AG08396 (cell line): ENCODE data around the gene DPRX.

Source experiments
- DNase-seq: peaks from one replicate; pipeline ENCODE4 v3.0.0; 2012; ENCODE audit warnings: low spot score, mixed read lengths

The DPRX gene, protein sequence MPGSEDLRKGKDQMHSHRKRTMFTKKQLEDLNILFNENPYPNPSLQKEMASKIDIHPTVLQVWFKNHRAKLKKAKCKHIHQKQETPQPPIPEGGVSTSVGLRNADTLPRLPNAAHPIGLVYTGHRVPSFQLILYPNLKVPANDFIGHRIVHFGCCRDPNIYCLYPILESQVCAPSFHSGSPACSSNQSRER

DNA sequence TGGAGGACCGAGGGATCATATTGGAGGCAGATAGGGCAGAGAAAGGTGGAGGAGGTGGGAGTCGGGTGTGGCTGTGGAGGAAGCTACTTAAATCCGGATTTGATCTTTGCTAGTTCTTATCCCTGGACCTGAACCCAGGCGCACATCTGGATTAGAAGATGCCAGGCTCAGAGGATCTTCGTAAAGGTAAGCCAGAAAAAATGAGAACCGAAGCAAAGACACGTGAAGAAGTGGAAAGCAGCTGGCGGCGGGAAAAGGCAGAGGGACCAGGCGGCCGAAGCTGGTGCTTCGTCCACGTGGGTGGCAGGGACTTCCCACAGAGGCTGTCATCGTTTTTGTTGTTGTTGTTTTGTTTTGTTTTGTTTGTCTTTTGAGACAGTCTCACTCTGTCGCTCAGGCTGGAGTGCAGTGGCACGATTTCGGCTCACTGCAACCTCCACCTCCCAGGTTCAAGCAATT is at the start of gene DPRX:
DPRX (plus strand) TSS at position 51 of the 459 bp plus-strand sequence; CDS start at position 159, 108 bp downstream.
- DNase-seq, result no peak

DNA sequence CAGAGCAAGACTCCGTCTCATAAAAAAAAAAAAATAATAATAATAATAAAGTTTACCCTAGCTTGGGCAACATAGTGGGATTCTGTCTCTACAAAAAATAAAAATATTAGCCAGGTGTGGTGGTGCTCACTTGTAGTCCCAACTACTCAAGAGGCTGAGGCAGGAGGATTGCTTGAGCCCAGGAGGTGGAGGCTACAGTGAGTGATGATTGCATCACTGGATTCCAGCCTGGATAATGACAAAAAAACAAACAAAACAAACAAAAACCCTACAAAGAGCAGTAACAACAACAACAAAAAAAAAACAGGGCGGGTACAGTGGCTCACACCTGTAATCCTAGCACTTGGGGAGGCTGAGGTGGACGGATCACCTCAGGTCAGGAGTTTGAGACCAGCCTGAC is 48.6 kb upstream of the DPRX start:
- no peak for DNase-seq

DNA sequence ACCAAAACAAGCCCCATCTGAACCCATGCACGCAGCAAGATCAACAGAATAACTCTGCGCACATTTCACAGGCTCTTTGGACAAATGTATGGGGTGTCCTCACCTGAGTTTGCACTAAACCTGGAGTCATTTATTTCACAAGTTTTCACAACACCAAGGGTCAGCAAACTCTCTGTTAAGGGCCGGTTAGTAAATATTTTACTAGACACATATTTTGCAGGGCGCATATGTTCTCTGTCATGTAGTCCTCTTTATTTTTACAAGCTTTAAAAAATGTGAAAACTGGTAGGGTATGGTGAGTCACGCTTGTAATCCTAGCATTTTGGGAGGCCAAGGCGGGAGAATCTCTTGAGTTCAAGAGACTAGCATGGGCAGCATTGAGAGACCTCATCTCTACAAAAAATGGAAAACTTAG is 45.5 kb upstream of the DPRX start:
- no peak for DNase-seq

DNA sequence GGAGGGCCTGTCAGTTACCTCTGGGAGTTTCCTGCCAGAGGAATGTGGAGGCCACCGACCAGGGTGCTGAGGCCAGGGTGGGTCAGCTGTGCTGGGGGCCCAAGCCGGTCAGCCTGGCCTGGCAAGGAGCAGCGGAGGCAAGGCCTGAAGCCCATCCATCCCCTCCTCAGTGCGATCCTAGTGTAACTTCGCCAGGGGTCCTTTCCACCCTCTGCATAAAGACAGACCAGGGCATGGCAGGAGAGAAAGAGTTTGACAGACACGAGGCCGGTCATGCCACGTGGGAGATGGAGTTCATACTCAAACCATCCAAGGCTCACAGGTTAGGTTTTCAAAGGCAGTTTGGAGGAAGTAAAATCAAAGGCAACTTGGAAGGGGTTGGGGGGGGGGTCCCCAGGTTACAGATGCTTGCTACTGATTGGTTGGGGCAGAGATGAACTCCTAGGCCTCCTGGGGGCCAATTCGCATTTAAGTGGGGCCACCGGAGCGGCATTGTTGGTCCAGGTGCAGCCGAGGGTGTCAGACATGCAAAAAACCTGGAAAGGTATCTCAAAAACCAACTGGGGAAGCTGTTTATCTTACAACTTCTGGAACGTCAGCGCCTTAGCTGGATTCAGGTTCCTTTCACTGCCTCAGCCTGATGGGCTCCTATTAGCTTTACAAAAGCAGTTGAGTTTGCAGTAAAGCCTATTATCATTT is 36.8 kb upstream of the DPRX start:
- no peak for DNase-seq

DNA sequence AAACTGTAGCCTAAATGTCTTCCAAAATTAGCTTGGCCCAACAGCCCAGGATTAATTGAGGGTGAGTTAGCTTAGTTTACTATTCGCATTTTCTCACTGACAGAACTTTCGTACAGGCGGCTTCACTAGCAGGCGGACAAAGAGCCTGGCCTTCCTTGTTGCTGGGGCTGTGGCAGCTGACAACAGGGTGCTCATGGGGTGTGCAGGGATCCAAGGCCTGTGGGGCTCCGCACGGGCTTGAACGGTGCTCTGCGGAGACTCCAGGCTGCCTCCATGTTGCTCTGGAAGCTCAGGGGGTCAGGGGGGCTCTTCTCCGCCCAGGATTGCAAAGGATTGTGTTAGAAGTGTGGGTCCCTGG is 36.3 kb upstream of the DPRX start:
- DNase-seq, result no peak

DNA sequence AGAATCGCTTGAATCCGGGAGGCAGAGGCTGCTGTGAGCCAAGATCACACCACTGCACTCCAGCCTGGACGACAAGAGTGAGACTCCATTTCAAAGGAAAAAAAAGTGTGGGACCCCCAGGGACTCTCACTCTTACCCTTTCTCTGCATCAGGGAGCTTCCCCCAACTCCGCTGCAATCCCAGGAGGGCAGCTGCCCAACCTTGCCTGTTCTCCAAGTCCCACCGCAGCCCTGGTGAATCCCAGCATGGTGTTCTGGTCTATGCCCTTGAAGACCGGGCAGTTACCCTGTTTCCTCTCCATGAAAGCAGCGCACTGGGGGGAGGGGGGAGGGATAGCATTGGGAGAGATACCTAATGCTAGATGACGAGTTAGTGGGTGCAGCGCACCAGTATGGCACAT is 35.7 kb upstream of the DPRX start:
- no peak for DNase-seq

DNA sequence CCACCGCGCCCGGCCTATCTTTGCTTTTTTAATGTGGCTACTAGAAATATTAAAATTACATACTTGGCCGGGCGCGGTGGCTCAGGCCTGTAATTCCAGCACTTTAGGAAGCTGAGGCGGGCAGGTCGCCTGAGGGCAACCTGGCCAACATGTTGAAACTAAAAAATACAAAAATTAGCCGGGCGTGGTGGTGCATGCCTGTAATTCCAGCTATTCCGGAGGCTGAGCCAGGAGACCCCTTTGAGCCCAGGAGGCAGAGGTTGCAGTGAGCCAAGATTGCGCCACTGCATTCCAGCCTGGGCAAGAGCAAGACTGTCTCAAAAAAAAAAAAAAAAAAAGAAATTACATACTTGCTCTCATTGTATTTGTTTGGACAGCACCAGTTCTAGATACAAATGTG is 34.8 kb upstream of the DPRX start:
- DNase-seq, result no peak

DNA sequence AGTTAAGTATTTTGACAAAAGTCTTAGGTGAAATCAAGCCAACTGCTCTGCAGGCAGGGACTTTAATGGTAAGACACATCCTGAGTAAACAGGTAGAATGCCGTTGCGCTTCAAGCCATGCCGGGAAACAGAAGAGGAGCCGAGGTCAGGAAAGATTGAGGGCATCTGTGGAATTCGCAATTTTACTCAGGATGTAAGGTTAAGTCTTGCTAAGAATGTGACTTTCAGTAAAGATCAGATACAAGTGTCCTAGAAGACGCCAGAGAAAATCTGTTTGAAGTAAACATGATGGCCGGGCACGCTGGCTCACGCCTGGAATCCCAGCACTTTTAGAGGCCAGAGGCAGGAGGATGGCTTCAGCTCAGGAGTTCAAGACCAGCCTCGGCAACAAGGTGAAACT is 33.4 kb upstream of the DPRX start:
- DNase-seq, result no peak

DNA sequence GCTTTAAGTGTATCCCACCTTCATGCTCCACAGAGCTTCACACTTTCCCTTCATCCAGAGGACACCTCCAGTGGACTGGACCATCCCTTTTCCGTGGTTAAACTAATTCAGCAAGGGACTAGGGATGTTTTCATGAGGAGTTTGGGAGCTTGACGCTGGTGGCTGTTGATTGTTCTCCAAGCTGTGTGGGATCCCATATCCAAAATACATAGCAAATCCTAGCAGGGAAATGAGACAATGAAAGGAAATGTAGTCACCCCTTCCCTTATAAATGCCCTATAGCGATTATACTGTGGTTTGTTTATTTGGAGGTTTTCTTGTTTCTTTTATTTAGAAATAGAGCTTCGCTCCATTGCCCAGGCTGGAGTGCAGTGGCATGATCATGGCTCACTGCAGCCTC is 31.6 kb upstream of the DPRX start:
- DNase-seq, result no peak

DNA sequence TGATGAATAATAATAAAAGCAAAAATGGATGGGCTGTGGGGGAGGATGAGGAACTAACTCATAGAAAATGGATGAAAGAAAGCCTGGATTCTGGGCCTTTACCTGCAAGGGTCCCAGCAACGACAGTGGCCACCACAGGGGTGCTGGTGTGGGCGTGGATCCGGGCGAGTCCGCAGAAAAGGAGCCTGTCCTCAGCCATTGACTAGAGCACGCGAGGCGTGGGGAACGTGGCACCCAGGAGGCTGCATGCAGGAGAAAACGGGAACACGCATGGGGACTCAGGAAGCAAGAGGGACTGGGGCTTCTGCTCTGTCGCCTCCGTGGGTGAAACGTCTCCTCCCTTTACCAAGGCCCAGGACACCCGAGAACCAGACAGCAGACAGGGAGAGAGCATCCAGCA is 25.8 kb upstream of the DPRX start:
- no peak for DNase-seq

DNA sequence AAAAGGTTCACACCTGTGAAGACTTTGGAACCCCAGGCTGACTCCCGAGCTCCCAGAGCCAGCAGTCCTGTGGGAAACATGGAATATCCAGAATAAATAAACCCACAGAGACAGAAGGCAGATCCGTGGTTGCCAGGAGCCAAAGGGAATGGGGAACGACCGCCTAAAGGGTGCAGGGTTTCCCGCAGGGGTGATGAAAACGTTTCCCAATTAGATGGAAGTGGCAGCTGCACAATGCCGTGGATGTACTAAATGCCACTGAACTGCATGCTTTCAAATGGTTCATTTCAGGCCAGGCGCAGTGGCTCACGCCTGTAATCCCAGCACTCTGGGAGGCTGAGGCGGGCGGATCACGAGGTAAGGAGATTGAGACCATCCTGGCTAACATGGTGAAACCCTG is 23.4 kb upstream of the DPRX start:
- no peak for DNase-seq

DNA sequence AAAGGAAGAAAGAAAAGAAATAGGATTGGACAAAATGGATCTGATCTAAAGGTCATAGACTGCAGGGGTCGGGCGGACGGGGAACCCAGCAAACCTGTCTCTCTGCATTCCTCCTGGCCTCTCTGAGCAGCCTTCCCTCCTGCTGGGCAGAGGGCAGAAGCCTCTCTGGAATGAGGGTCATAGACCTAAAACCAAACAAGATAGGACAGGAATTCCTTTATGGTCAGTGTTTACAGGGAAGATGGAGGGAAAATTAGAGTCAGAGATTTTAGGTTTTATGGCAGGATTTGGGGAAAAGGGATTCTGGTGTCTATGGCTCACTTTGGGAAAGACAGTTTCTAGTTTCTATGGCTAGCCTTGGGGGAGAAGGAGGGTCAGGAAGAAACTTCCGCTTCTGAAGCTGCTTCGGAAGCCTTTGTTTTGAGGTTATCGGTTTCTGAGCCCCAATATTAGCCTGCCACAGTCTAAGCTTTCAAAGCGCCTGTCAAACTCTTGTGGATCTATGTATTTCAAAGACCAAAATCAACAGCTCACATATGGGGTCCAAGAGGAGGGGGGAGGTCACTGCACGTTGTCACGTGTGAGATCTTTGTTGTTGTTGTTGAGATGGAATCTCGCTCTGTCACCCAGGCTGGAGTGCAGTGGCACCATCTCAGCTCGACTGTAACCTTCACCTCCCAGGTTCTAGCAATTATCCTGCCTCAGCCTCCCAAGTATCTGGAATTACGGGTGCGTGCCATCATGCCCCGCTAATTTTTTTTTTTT is 18.9 kb upstream of the DPRX start:
- DNase-seq, result no peak

DNA sequence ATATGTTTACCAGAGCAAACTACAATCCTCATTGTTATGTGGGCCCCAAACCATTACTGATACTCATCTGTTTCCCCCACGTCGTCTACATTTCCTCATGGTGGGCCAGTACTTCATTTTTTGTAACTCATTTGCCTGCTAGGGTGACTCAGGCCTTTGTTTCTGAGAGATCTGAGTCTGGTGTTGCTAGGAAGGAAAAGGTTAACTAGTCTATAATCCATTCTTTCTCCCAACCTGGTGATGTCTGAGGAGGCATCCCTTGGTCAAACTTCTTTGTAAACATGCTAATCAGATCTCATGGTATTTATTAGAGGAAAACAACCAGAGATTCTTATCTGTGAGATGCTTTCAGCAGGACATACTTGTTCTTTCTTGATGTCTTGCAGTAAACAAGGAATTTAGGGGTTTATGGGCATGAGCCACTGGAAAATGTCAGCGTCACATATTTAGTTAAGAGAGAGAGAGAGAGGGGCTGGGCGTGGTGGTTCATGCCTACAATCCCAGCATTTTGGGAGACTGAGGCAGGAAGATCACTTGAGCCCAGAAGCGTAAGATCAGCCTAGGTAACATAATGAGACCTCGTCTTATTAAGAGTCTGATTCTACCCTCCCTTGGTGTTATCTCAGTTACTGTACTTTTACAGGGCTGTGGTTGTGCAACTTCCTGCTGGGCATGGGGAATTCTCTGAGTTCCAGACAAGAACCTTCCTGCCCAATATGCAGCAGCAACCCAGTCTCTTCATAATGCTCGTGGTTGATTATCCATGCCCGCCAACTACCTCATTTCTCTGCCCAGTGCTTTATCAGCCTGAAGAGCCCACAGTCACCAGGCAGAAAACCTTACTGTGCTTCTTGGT is 9.7 kb upstream of the DPRX start:
- no peak for DNase-seq

DNA sequence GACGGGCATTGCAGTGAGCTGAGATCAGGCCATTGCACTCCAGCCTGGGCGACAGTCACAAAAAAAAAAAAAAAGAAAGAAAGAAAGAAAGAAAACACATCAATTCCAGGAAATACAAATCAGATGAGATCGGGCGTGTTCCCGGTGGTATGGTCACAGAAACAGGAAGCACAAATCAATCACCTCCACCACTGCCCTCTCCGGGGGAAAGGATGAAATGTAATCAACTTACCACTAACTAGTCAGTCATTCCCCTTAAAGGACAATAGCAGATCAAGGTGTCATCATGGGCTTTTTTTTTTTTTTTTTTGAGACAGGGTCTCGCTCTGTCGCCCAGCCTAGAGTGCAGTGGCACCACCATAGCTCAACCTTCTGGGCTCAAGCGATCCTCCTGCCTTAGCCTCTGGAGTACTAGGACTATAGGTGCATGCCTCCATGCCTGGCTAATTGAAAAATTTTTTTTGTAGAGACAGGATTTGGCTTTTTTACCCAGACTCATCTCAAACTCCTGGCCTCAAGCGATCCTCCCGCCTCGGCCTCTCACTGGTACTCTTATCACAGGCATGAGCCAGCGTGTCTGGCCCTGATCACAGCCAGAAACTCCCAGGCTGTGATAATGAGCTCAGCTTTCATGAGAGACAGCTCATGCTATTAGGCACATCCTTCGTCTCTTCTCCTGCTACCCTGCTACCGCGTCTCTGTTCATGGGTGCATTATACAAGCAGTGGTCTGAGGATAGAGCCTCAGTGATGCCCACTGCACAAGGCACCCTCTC is 6.8 kb upstream of the DPRX start:
- DNase-seq, result no peak

DNA sequence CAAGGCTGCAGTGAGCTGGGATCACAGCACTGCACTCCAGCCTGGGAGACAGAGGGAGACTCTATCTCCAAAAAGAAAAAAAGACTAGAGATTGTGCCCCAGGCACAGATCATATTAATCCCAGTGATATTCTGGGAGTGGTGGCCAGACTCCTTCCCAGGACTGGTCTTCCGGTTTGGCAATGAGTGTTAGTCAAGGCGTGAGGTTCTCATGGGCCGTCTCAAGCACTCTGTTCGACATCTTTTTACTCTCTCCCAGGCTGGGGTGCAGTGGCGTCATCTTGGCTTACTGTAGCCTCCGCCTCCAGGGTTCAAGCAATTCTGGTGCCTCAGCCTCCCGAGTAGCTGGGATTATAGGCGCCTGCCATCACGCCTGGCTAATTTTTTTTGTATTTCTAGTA is 5.3 kb upstream of the DPRX start:
- no peak for DNase-seq

DNA sequence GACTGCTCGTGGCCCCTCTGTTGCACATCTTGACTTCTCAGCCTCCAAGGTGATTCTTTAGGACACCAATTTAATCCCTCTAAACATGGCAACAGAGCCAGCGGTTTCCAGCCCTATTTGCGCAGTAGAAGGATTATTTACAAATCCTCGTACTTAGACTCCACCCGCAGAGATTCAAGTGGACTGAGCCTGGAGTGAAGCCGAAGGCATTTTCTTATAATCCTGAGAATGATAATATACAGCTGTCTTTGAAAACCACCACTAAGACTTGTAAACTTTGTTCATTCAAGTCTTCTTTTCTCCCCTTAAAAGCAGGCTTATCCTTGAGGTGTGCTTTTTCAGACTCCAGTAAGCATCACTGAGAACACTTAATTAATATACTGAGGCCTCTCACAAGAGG is 4.8 kb upstream of the DPRX start:
- DNase-seq, result no peak

DNA sequence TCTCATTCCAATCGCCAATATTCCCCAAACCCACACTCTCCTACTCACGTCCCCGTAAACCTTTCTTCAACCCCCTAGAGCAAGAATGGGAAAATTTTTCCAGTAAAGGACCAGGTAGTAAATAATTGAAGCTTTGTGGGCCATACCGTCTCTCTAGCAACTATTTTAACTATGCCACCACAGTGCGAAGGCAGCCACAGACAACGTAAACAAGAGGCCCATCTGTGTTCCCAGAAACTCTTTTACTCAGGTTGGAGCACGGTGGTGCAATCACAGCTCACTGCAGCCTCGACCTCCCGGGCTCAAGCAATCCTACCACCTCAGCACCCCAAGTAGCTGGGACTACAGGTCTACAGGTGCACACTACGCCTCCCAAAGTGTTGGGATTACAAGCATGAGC is 3.0 kb downstream of the DPRX start:
- no peak for DNase-seq

DNA sequence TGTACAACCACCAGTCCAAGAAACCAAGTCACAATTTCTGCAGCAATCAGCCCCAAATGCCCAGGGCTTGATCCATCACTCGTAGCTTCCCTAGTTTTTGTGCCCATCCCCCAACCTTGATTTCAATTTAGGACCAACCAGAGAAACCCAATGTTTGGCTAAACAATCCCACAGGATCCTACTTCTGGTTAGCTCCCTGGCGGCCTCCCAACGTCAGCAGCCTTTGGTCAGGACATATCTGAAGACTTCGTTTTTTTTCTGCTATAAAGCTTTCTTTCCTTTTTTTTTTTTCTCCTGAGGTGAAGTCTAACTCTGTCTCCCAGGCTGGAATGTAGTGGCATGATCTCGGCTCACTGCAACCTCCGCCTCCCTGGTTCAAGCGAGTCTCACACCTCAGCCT is 7.7 kb downstream of the DPRX start:
- DNase-seq, result no peak

DNA sequence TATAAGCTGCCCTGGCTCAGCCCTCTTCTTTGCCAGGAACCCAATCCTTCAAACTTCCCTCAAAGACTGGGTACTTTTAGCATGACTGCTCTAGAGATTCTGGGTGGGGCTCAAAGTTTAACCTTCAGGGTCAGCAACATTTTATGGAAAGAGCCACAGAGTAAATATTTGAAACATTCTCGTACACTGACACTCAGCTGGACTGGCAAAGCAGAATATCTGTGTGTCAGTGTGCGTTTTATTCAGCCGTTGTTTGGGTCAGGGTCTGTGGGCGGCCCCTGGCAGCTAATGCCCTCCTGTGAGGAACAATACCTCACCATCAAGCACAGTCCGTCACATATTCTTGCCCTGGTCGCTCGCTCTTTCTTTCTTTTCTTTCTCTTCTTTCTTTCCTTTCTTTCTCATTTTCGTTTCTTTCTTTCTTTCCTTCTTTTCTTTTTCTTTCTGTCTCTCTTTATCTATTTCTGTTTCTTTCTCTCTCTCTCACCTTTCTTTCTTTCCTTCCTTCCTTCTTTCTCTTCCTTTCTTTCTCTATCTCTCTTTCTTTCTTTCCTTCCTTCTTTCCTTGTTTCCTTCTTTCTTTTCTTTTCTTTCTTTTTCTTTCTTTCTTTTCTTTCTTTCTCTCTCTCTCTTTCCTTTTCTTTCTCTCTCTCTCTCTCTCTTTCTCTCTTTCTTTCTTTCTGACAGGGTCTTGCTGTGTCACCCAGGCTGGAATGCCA is 10.7 kb downstream of the DPRX start:
- no peak for DNase-seq

DNA sequence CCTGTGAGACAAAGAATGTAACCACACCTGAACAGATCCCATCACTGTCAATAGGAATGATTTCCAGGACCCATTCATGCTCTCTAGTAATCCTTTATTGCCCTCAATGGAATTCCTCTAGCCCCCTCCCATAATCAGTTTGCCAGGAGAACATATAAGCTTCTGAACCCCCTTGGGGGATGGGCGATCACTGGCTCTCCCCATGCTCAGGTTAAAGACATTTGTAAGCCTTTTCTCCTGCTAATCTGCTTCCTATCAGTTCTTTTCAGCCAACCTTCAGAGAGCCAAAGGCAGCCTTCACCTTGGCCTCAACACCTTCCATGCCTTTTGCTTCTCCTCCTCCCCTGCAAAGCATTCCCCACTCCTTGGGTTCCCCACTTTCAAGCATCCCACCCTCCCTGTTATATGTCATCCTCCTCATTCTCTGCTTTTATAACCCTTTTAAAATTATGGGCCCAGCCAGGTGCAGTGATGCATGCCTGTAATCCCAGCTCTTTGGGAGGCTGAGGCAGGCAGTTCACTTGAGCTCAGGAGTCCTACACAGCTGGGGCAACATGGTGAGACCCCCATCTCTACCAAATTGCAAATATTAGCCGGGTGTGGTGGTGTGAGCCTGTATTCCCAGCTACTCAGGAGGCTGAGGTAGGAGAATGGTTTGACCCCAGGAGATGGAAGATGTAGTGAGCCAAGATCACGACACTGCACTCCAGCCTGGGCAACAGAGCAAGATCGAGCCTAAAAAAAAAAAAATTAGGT is 12.4 kb downstream of the DPRX start:
- no peak for DNase-seq
